ENCODE data around the gene ZFPL1. TPM values are rescaled to one million over a fixed set of nuclear protein-coding genes. Genes with fewer than 3 reads are reported as not detected.

Gene ZFPL1
- total RNA-seq, 2 donors from 2014 or later, result 36.0 to 51.2 TPM

- H3K36me3 ChIP-seq, result no peaks in the 10 kb centered on the region
- H3K4me3 ChIP-seq, result no peak overlapping the region
- DNase-seq (ENCODE audit: low spot score) (no peak), ATAC-seq (ENCODE audit: insufficient number of reproducible peaks, low FRiP score, low read depth) (no peak)
- no peaks in the 10 kb centered on the region for H3K27me3 ChIP-seq (replicated peaks; ENCODE audit: insufficient read depth)
- no peak for TF ChIP-seq CTCF (IDR thresholded peaks at IDR 0.05)
- no peaks in the 10 kb centered on the region for H3K9me3 ChIP-seq
- H3K27ac ChIP-seq, result no peak overlapping the region
- H3K4me1 ChIP-seq (ENCODE audit: control insufficient read depth in 1 of 2, low read depth in 2 of 2), result peaks cover 11 to 29% of the 10 kb centered on the region in 2 donors
Measured at GRCh38 chr11:65100674-65101350, 16.8 kb downstream of the ZFPL1 start.

DNA sequence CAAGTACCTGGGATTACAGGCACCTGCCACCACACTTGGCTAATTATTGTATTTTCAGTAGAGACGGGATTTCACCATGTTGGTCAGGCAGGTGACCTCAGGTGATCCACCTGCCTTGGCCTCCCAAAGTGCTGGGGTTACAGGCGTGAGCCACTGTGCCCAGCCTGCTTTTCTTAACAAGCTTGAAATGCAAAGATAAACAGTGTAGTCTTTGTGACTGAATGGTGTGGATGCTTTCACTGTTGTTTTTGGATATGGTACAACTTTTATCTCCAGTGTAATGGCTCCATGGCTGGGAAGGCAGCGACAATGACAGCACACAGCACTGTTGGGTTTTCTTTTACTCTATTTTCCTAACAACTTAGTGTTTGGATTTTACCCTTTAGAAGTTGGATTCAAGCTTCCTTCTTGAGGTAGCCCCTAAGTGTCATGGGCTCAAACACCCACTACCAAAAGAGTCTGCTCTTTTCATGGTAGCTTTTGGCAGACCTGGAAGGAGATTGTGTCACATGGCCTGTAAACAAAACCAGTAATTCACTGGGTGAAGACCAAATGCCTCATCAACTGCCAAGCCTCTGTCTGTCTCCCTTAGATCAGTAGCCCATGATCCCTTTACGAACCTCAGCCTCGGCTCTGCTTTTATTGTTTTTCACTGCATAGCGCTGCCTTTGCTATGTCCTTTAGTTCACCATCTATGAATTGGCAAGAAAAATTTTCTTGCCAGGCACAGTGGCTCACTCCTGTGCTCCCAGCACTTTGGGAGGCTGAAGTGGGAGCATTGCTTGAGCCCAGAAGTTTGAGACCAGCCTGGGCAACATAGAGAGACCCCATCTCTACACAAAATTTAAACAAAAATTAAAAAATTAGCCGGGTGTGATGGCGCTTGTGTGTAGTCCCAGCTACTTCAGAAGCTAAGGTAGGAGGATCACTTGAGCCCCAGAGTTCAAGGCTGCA lies 18.4 kb downstream of the ZFPL1 start:
- Histone ChIP-seq H3K27ac (peak overlapping the region; percentile 43 to 48), H3K4me1 (ENCODE audit: control insufficient read depth in 1 of 2, low read depth in 2 of 2) (peaks cover 4 to 21% of the 10 kb centered on the region in 2 donors), H3K36me3 (peaks cover under 1% of the 10 kb centered on the region), H3K27me3 (replicated peaks; ENCODE audit: insufficient read depth) (no peaks in the 10 kb centered on the region), H3K4me3 (no peak overlapping the region), H3K9me3 (no peaks in the 10 kb centered on the region)
- no peak for ATAC-seq (ENCODE audit: insufficient number of reproducible peaks, low FRiP score, low read depth)
- no peak for DNase-seq (ENCODE audit: low spot score)
- no peak for TF ChIP-seq CTCF (IDR thresholded peaks at IDR 0.05)

GRCh38 chr11:65103476-65103875 lies 19.5 kb downstream of the ZFPL1 start:
- Histone ChIP-seq H3K9me3 (no peaks in the 10 kb centered on the region), H3K36me3 (peaks cover 11% of the 10 kb centered on the region), H3K4me1 (ENCODE audit: control insufficient read depth in 1 of 2, low read depth in 2 of 2) (peaks cover 3 to 16% of the 10 kb centered on the region in 2 donors), H3K27me3 (replicated peaks; ENCODE audit: insufficient read depth) (no peaks in the 10 kb centered on the region), H3K27ac (no peak overlapping the region), H3K4me3 (no peak overlapping the region)
- ATAC-seq (ENCODE audit: insufficient number of reproducible peaks, low FRiP score, low read depth), result no peak
- DNase-seq (ENCODE audit: low spot score), result no peak
- TF ChIP-seq CTCF (IDR thresholded peaks at IDR 0.05), result no peak

DNA sequence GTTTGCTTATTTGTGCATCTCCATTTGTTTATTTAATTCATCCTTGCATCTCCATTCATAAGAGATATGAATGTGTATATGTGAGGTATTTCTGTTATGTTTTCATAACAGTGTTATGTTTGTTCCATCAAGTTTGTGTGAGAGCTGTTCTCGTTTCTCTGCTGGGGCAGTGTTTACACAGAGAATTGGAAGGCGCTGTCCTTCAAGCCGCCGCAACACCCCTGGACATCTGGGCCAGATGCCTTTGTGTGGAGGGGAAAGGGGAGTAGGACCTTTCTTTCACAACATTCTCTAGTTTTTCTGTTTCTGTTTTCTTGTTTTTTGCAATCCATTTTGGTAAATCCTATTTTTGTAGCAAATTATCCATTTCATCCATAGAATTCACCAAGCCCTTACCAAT lies 20.6 kb downstream of the ZFPL1 start:
- H3K9me3 ChIP-seq, result no peaks in the 10 kb centered on the region
- ATAC-seq (ENCODE audit: insufficient number of reproducible peaks, low FRiP score, low read depth) (no peak), DNase-seq (ENCODE audit: low spot score) (no peak)
- no peaks in the 10 kb centered on the region for H3K27me3 ChIP-seq (replicated peaks; ENCODE audit: insufficient read depth)
- peaks cover 3 to 16% of the 10 kb centered on the region in 2 donors for H3K4me1 ChIP-seq (ENCODE audit: control insufficient read depth in 1 of 2, low read depth in 2 of 2)
- H3K27ac ChIP-seq, result no peak overlapping the region
- H3K4me3 ChIP-seq, result no peak overlapping the region
- peaks cover 22% of the 10 kb centered on the region for H3K36me3 ChIP-seq
- no peak for TF ChIP-seq CTCF (IDR thresholded peaks at IDR 0.05)

DNA sequence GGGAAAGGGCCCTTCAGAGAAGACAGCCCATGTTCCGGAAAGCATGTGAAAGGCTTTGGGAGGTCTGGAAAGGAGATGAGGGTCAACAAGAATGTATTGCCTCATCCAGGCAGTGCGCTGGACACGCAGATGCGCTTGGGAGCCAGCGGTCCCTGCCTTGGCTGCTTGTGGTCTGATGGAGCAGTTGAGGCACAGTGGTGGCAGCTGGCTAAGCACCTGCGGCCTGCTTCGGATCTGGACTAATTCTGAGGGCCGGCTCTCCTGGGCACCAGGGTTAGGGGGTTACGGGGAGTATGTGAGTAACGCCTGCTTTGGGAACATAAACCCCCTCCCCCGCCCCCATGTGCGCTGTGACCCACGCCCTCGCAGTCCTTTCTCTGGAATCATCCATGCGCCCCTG lies 23.1 kb downstream of the ZFPL1 start:
- TF ChIP-seq CTCF (IDR thresholded peaks at IDR 0.05), result no peak
- peaks cover 4 to 27% of the 10 kb centered on the region in 2 donors for H3K4me1 ChIP-seq (ENCODE audit: control insufficient read depth in 1 of 2, low read depth in 2 of 2)
- ATAC-seq (ENCODE audit: insufficient number of reproducible peaks, low FRiP score, low read depth) (no peak), DNase-seq (ENCODE audit: low spot score) (no peak)
- peaks cover 25% of the 10 kb centered on the region for H3K36me3 ChIP-seq
- no peak overlapping the region for H3K27ac ChIP-seq
- H3K9me3 ChIP-seq, result no peaks in the 10 kb centered on the region
- no peaks in the 10 kb centered on the region for H3K27me3 ChIP-seq (replicated peaks; ENCODE audit: insufficient read depth)
- H3K4me3 ChIP-seq, result no peak overlapping the region
